HCEC 1CT (cell line): ENCODE data around the gene MMADHC.

Source experiments
- DNase-seq: peaks from one replicate; pipeline ENCODE4 v3.0.0-alpha.2; 2017

The MMADHC gene

DNA sequence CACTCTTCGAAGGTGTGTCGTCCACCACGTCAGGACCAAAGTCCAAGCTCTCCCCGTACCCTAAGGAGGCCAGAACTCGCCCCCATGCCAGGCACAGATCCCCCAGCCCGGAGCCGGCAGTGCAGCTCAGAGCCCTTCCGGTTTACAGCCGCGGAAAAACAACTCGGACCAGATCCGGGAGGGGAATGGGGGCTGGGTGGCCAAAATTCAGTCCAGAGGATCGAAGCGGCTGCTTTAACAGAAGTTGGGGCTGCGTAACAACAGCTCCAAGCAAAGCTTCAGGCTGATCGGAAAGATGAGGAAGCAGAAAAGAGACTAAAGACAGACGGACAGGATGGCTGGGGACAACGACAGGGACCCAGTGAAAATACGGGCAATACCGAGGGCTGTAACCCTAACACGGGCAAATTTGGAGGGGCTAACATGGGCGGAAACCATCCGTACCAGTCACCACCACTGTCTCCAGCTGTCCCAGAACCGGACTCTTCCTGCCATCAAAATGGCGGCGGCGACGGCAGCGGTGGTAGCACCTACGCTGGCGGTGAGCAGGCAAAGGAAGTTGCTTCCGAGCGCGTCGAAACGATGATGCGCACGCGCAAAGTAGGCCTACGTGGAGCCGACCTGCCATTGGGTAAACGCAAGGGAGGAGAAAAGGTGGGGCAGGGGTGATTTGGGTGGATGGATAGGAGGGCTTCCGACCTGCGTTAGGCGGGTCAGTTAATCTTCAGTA is at the start of gene MMADHC:
Gene MMADHC, minus strand, starts transcription at position 556 of the 730 bp plus-strand sequence. CDS start 678 bp downstream, outside the sequence.
- DNase-seq, result peak; percentile 93

DNA sequence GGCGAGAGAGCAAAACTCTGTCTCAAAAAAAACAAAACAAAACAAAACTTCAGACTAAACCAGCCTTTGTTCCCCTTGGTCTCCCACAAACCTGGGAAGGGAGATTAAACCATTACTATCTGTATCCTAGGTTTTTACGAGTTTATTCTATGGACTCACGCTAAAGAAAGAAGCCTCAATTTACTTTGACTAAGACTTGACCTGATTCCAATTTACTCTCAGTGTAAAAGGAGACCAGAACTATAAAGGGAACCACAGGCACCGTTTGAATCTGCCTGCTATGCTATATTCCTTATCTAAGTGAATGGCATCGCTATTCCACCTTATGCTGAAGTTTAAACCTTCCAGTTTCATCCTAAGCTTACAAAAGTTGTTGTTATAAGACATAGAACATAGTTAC is 46.5 kb upstream of the MMADHC start:
- DNase-seq, result no peak

DNA sequence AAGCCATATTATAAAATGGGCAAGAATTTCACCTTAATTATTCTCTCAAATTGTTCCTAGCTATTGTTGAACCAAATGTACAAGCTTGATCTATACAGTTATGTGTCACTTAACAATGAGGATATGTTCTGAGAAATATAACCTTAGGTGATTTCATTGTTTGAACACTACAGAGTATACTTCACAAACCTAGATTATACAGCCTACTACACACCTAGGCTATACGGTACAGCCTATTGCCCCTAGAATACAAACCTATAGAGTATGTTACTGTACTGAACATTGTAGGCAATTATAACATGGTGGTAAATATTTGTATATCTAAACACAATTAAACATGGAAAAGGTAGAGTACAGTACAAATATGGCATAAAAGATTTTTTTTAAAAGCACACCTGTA is 42.9 kb upstream of the MMADHC start:
- no peak for DNase-seq

DNA sequence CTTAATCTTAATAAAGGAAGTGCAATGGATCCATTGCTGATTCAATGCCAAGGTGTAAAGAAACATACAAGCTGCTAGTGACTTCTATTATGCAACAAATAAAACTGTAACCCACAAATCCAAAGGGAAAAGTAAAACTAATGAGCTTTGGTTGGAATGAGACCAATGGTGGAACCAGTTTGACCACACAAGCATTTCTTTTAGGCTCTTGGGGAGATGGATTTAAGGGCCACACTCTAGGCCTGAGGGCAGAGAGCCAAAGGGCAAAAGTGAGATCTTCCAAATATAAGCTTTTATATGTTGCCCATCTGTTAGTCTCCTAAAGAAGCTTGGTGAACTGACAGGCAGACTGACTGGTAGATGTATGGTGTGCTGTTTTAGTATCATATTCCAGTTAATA is 41.5 kb upstream of the MMADHC start:
- DNase-seq, result no peak

DNA sequence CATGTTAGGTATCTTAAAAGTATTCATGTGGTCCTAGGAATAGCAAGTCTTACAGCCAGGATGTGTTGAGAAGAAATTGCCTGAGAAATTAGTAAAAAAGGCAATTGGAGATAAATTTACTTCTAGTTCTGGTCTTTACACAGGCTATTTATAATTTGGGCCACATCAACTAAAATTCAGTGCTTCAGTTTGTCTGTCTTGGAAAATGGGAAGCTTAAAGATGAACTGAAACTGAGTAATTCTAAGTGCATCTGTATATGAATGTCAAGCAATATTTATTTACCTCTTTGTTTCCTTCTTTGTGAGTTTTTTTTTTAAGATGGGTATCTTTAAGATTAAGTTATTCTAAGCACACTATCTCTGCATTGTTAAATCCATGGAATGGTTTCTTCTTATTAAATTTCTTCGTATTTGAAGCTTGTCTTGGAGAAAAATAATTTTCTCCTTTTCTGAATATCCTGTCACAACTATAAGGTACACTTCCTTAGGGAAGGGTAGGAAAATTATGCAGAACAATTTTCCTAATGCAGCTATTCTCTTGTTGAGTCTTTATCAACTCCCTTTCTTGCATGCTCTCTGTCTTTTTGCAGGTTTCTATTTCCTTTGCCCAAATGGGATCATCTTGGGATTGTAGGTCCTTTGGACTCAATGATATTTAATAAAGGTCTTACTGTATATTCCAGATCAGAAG is 39.7 kb upstream of the MMADHC start:
- DNase-seq, result no peak

- no peak for DNase-seq
Observed at GRCh38 chr2:149625671-149626070, 38.1 kb upstream of the MMADHC start.

- no peak for DNase-seq
Observed at GRCh38 chr2:149625271-149625670, 37.7 kb upstream of the MMADHC start.

GRCh38 chr2:149622343-149622742 is 34.8 kb upstream of the MMADHC start:
- DNase-seq, result no peak

DNA sequence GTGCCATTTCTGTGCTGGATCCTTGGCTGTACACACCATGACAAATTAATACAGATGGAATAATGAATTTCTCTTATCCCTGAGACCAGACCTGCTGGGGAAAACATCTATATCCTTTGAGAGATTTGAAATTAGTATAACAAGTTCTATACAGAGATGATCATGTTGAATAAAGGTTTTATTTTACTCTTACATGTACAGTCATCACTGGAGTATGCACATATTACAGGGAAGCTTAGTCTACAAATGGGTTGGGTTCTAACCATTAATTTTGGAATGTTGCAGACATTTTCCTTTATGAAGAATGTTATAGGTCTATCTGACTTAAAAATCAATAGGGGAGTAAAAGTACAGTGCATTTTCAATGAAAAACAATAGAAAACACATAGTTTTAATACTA is 29.9 kb upstream of the MMADHC start:
- peak; percentile 36 for DNase-seq

- DNase-seq, result no peak
Observed at GRCh38 chr2:149616681-149617456, 29.3 kb upstream of the MMADHC start.

DNA sequence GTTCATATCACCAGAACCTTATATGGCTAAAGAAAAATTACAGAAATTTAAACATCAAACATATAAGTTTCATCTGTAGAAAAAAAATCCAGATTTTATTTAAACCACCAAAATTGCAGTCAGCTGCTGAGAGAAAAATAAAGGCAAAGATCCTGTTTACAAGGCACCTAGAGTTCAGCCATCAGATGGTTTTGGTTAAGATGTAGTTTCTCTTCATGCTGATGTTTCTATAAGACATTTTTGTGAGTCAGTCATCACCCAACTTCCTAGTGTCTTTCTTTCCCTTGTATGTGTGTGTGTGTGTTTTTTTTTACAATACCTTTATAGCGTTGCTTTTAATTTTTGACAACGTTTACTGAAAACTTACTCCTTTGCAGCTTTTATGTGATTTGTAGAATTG is 26.1 kb upstream of the MMADHC start:
- peak; percentile 9 for DNase-seq

GRCh38 chr2:149612122-149612521 is 24.5 kb upstream of the MMADHC start:
- no peak for DNase-seq

DNA sequence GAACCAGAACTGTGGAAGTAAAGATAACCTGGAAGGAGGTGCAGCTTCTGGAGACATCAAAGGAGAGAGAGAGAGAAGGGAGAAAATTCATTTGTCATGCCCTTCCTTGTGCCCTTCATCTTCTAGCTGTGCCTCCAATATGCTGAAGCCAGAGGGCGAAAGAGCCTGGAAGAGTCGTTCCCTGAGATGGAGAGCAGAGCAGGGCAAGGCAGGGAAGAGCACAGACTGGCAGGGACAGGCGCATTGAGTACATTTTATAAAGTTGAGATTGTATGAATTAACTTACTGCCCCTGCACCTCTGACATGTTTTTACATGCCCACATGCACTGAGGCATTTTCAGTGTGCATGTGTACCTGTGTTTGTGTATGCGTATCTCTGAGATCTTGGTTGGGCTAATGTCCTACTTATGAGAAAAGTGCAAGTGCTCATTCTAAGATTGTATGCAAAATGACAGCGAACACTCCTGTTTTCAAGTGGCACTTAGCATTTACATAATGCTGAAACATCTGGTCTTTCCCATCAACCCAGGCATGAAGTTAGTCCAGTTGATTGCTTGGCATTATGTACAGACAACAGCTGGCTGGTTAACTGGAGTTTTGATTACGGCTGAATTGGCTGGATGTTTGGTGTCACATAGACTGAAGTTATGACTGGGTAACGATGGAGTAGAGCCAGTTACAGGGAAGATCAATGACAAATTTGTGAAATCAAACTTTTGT is 23.7 kb upstream of the MMADHC start:
- no peak for DNase-seq

GRCh38 chr2:149606251-149606811 is 18.8 kb upstream of the MMADHC start:
- peak; percentile 36 for DNase-seq

GRCh38 chr2:149603248-149603647 is 15.7 kb upstream of the MMADHC start:
- no peak for DNase-seq

DNA sequence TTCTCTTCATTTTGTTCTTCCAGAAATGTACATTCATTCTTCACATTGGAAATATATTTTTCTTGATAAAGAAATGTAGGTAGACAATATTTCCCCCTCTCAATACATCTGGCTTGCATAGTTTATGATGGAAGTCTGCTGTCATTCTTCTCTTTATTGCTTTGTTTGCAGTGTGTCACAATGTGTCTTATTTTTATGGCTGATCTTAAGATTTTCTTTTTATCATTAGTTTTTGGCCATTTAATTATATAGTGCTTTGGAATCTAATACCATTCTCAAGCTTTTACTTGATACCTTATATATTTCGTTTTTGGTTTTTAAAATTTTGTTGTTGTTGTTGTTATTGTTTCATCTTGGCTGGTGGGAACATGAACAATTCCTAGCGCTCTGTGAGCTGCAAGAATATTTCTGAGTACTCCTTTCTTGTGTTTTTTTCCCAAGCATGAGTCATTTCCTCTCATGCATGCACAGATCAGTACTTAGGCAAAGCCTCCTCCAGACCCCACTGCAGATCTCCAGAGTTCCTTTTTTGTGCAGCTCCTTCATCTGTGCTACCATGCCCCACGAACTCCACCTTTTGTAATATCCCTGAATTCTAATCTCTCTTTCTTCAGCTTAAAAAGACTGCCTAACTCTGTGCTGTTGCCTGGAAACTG is 13.7 kb upstream of the MMADHC start:
- DNase-seq, result peak; percentile 40

DNA sequence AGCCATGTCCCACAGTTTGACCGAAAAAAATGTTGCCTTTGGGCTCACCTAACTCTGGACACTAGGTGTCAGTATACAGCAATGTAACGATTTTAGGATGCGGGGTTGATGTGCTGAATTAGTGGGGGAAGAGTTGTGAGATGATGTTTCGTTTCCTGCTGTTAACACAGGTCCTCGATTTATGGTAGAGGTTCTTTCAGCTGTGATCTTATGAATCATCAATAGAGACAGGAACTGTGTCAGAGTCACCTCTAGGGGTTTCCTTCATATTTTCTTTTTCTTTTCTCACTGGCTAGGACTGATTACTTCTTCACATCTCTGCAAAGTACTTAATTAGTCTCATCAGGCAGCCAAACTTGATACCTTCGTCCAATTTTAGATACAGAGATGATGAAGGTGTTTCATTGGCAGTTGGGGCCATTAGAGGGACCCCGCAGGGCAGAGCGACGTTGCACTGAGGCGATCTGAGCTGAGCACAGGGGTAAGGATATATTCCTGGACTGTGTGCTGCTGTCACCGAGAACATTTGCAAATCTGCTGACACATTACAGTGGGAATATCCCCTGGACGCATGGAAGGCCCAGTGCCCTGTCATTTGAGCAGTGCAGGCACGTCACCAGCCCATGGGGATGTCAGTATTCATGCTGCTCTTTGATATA is 10.2 kb upstream of the MMADHC start:
- peak; percentile 89 for DNase-seq

DNA sequence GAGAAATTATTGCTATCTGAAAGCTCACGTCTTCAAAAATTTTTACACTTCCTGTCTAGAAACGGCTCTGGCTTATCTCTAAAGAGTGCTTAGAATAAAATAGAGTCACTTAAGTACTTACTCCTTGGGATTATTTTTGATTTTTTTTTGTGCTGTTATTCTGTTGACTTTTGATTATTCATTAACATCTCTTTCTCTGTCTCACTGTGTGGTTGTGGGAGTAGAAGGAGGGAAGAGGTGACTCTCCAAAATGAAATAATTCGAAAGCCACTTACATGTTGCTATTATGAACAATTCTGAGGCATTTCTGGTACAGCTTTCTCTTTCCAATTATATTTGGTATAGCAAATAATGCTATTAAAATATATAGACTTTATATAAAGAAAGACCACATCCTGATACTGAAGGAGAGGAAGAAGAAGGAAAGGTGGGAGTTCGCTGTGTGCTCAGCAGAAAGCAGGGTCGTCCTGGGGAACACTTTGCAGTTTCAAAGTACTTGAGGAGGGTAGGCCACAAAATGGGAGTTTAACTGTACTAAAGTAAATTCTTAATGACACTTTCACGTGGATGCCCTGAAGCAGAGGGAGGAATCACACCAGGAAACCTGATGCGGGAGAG is 9.6 kb upstream of the MMADHC start:
- no peak for DNase-seq

DNA sequence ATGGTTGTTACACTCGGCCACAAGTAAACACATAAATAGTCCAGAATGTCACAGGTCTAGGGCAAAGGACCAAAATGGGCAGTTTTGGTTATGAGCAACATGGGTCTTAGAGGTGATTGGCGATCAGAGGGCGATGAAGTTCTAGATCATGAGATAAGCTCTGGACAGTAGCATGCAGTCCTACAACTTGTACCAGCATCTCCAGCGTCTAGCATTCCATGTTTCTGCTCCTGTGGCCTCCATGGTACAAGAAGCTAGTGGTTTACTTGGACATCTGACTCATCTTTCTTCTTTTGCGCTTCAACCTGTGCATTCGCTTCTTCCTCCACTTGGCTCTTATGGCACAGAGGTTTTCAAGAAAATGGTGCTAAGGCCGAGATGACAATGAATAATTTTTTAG is 8.9 kb upstream of the MMADHC start:
- no peak for DNase-seq

- DNase-seq, result peak; percentile 39
Observed at GRCh38 chr2:149595056-149595963, 7.7 kb upstream of the MMADHC start.
